GM18519 (cell line): ENCODE data around the gene PTGES2.
"Not testable (repeated sequence)": the region's sequence is repeated elsewhere in the genome, so short reads cannot be mapped to it uniquely, and the experiment has no call there.

Experiments
- ATAC-seq: cut with Tn5 transposase; IDR thresholded peaks from one replicate; pipeline ENCODE4 v1.9.1; 2021; ENCODE audit warnings: mild to moderate bottlenecking, moderate library complexity; ENCODE audit not compliant: unreplicated experiment, low FRiP score

PTGES2 gene

DNA sequence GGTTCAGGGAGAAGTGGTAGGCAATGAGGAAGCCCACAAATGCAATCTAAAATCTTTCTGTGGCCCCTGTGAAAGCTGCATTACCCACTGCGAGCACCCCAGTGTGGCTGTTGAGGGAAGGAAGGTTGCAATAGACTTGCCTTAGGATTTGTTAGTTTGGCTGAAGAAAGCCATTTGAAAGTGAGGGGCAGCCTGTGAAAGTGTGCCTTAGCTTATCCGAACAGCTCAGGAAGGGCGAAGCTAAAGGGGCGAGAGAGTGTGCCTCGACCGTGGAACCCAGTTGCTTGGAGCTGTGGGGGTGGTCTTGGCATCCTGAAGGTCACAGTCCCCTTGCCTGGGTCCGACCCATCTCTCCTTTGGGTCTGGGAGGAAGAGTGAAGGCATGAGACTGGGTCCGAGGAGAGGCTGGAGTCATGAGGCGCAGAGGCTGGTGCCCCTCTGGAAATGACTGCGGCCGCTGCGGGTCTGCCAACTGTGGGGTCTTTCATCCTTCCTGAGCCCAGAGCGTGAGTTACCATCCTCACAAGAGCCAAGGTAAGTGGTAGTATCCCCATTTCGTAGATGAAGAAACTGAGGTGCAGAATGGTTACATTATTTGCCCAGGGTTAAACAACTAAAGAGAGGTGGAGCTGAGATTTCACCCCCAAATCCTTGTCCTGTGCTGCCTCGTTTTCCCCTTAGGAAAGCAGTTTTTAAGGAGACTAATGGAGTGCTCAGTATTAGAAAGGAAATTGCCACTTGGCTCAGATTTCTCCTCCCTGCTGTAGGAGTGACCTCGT lies 35.1 kb downstream of the PTGES2 start:
- no peak for ATAC-seq

DNA sequence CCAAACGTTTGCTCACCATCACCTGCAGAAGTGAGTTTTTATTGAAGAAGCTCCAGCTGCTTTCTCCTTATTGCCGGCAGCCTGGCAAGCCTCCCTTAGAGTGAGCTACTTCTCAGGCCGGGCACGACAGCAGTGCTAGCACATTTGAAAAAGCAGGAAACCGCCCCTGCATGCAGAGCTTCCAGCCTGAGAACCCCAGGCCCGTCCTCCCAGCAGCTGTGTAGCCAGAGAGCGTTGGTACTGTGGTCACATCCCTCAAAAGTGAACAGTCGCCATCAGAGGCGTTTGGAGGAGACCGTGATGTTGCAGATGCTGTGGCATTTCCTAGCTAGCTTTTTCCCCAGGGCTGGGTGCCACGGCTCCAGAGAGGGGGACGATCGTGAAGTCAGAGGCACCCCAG lies 36.0 kb downstream of the PTGES2 start:
- ATAC-seq: no peak

DNA sequence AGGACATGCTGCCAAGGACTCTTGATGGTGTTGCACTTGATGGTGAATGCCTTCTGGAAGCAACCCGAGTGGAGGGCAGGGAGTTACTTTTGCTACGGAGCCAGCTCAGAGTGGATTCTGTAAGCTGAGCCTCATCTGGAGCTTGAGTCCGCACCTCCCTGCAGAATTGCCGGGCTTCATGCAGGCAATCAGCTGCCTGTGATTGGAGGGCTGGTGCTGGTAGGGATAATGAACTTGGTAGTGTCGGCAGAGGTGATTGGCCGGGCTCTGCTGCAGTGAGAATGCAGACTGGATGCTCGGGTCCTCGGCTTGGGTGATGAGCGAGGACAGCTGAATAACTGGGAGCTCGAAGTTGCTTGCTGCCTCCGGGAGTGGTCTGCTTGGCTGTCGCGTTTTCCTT lies 36.4 kb downstream of the PTGES2 start:
- ATAC-seq: no peak

DNA sequence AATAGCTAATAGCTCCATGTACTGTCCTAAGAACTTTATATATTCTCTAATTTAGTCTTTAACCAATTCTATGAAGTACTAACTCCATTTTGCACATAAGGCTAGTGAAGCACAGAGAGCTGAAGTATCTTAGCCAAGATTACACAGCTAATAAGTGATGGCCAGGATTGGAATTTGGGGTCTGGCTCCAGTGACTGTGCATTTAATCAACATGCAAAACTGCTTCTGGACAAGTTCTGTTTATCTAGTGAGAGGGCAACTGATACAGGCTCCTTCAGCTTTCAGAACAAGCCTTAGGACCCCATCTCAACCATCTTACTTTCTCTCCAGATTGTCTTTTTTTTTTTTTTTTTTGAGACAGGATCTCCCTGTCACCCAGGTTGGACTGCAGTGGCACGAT lies 38.2 kb downstream of the PTGES2 start:
- no peak for ATAC-seq

DNA sequence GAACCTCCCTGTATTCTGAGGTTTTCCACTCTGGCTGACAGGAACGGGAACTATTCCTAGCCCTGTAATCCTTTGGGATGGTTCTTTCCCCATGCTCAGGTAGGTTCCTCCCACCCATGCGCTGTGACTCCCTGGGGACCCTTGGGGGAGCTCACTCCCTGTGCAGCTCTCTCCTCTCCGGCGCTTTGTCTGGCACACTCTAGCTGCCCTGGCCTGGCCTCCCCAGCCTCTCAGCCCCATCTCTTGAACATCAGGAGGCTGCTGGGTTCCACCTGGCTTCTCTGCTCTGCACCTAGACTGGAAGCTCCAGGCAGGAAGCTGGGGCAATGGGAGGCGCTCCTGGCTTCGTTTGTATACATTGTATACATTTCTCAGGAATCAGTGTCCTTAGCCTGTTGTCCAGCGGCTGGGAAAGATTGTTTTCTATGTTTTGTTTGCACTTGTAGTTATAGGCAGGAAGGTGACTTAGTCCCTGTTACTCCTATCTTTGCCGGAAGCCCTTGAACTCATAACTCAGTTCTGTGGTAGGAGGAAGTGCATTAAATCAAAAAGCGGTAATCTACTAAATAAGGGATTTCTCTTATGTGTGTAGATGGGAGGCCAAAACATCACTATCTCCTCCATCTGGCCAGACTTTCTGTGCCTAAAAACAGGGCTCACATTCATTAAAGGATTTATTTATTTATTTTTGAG lies 39.1 kb downstream of the PTGES2 start:
- no peak for ATAC-seq

DNA sequence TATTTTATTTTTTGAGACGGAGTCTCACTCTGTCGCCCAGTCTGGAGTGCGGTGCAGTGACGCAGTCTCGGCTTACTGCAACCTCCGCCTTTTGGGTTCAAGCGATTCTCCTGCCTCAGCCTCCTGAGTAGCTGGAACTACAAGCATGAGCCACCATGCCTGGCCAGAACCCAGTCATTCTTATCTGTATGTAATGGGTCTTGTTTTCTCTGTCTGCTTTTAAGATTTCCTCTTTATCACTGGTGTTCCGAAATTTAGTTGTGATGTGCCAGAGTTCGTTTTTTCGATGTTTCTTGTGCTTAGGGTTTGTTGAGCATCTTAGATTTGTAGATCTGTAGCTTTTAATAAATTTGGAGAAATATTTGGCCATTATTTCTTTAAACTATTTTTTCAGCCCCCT lies 40.3 kb downstream of the PTGES2 start:
- no peak for ATAC-seq

DNA sequence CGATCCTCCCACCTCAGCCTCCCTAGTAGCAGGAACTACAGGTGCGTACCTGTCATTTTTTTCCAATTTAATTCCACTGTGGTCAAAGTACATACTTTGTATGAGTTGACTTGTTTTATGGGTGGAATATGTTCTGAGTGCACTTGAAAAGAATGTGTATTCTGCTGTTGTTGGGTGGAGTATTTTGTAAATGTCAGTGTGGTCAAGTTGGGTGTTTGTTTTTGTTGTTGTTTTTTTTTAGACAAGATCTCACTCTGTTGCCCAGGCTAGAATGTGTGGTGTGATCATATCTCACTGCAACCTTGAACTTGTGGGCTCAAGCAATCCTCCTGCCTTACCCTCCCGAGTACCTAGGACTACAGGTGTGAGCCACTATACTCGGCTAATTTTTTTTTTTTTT lies 41.6 kb downstream of the PTGES2 start:
- ATAC-seq: no peak

DNA sequence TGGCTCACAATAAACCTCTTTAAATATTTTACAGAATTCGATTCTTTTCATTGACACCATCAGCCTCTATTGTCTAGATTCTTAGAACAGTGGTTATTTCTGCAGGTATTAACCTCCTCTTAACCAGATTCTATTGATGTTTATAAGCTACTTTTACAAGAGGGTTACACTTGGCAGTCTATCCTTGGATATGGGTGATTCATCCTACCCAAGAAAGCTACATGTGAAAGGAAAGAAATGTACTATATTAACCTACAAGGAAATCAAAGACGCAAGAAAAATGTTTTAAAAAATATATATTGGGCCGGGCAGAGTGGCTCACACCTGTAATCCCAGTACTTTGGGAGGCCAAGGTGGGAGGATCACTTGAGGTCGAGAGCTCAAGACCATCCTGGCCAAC lies 42.8 kb downstream of the PTGES2 start:
- no peak for ATAC-seq

DNA sequence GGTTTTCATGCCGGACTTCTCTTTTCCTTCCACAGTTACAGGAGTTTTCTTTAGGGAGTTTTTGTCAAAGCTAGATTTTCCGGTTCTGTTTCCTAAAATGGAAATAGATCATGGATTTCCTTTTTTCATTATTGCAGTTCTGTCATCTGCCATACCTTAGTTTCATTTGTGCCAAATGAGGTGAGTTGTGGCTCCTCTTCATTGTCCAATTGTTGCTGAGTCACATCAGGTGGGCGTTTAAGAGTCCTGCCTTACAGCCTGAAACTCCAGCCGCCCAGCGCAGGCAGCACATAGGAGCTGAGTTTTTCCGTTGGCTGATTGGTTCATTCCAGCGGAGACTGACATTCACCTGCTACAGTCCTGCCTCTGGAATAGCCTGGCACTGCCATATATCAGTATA lies 45.4 kb downstream of the PTGES2 start:
- no peak for ATAC-seq

DNA sequence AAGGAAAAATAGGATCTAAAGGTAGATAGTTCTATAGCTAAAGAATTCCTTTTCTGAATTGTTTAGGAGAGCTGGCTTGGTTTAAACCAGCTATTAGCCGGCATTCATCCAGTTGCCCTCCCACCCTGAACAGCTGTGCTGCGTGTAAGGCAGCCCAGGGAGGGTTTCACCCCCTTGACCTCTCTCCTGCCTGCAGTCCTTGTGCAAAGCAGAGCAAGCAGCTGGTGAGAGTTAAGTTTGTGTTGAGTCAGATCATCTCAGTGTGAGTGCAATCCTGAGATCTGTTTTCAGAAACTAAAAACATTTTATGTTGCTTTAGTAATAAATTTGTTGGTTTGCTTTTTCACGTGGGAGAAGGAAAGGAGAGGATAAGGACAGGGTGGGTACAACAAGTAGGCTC lies 46.5 kb downstream of the PTGES2 start:
- ATAC-seq: no peak

DNA sequence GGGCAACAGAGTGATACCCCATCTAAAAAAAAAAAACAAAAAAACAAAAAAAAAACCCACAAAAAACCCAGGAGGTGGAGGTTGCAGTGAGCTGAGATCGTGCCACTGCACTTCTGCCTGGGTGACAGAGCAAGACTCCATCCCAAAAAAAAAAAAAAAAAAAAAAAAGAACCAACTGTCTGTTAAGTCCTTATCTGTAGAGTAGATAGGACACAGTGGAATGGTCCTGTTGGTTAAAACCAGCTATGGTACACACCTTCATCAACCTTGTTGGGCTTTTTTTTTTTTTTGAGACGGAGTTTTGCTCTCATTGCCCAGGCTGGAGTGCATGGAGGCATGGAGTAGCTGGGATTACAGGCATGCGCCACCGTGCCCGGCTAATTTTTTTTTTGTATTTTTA lies 47.3 kb downstream of the PTGES2 start:
- no peak for ATAC-seq

DNA sequence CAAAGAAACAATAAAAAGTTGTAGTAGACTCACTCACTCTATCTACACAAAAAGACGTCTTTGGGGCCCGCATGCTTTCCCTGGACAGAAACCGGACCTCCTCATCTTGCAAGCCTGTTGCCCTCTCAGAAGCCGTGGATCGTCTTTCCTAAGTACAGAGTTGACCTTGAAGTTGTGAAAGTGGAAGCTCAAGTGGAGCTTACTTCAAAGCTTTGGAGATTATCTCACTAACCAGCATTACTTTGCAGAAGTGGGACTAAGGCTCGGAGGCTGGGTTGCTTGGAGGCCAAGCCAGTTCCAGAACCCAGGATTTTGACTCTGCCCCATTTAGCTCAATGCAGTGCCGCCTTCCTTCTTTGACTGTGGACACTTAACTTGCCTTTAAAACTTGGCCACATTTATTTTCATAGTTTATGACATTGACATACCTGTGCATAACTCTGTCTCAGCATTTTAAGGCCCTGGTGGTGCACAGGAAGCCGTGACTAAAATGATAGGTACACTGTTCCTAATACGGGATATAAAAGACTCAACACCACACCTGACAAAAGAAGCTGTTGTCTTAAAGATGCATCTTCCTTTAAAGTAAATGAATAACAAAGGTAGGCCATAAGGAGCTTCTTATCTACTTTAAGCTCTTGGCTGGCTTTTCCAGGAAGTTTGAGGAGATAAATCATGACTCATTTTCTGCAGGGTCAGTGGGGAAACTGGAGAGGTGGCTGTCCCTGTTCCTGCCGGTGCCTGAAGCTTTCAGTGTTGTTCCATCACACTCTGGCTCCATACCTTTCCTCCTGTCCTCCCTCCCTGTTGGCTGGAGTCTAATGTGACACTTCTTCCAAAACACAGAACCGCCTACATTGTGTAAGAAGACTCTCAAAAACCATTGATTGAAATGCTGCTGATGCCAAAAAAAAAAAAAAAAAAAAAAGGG lies 48.8 kb downstream of the PTGES2 start:
- no peak for ATAC-seq

DNA sequence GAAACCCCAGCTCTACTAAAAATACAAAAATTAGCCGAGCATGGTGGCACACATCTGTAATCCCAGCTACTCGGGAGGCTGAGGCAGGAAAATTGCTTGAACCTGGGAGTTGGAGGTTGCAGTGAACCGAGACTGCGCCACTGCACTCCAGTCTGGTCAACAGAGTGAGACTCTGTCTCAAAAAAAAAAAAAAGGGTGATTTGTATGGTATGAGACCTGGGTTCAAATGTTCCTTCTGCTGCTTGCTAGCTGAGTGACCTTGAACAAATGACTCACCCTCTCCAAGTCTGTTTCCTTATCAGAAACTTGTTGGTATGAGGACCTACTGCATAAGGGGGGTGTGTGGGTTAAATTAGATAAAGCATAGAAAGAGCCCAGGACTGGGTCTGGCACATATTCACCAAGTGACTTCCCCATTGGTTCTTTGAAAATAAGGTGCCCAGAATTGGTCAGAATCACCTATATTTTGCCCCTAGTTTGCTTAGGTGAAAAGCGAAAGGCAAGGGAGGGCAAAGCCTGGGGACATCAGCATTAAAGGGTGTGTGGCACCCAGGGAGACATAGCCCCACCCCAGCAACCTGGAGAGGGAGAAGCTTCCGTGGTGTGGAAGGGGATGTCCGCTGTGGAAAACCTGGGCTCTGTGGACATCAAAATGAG lies 49.6 kb downstream of the PTGES2 start:
- ATAC-seq: no peak

DNA sequence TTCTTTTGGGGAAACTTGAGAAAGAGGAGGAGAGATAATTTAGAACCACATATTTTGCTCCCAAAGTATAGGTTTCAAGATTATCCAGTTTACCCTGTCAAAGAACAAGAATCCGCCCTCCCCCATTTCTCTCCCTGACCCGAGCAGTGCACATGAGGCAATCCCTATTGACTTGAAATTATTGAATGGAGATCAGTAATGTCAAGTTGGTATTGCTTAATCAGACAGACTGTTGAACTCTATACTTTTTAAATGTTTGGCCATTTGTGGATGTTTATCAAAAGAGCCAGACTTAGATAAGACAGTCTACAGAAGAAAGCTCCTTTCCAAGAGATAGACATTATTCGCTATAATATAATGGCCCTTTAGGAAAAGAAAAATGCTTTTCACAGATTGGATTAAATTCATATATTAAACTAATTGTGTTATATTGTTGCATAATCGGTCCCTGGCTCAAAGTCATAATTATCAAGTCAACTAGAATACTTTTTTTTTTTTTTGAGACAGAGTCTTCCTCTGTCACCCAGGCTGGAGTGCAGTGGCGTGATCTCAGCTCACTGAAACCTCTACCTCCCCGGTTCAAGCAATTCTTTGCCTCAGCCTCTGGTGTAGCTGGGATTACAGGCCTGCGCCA lies 54.2 kb downstream of the PTGES2 start:
- no peak for ATAC-seq

DNA sequence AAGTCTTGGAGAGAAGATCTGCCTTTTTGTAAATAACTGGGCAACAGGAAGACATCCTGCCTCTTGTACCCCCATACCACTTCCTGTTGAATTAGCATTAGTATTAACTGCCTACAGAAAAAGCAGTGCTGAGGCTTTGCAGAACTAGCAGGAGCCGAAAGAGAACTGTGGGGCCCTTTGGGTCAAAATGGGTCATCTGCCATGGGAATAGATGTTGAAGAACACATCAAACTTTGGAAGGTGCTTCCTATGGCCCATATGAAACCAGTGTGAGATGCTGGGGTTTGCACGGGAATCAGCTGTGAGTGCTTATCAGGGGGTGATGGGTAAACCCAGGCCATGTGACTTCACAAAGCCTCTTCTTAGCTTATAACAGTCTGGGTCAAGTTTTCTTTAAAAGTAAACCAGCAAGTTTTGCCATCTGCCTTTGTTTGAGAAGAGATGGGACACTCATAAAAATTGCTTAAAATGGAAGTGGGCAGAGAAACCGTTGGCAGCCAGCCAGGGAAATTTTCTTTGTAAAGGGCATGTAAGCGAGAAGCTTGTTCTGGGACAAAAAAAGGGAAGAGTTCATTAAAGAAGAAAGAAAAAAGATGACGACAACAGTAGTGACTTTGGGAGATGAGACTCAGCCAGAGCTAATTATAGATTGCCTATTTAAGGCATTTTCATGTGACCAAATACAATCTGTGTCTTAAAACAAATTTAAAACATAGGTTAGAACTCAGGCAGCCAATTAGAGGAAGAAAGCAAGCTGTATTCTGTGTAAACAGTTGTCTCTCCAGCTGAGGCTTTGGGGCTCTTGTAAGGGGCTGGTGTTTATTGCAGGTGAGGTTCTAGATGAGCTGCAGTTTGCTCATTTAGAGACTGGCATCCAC lies 55.1 kb downstream of the PTGES2 start:
- ATAC-seq: no peak

DNA sequence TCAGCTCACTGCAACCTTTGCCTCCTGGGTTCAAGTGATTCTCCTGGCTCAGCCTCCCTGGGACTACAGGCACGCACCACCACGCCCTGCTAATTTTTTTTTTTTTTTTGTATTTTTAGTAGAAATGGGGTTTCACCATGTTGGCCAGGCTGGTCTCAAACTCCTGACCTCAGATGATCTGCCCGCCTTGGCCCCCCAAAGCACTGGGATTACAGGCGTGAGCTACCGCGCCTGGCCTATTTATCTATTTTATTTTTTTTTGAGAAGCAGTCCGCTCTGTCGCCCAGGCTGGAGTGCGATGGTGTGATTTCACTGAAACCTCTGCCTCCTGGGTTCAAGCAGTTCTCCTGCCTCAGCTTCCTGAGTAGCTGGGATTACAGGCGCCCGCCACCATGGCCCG lies 56.1 kb downstream of the PTGES2 start:
- not testable (repeated sequence) for ATAC-seq

DNA sequence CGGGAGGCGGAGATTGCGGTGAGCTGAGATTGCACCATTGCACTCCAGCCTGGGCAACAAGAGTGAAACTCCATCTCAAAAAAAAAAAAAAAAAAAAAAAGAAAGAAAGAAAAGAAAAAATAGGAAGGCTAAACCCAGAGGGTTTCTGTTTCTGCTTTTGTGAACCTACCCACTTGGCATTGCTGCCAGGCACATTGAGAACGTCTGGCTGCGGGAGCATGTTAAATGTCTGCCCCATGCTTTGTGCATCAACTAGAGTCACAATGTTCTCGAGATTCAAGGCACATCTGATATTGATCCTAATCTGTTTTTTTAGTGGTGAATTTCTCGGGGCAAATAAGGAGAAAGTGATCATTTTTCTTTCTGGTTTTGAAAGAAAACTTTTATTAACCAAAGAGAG lies 56.7 kb downstream of the PTGES2 start:
- no peak for ATAC-seq
